CD4-positive, alpha-beta T cell (primary cell): ENCODE data around the gene ZNF627. TPM values are rescaled to one million over a fixed set of nuclear protein-coding genes. Genes with fewer than 3 reads are reported as not detected.

Experiments used
- ATAC-seq: fragments of 200-7000 bp; cut with Tn5 transposase; one replicate; pipeline ENCODE4 v1.10.0; 2022; ENCODE audit warnings: mild to moderate bottlenecking; ENCODE audit not compliant: poor library complexity
- CTCF ChIA-PET: fragments of 350-600 bp; sonication (Branson Sonifier 250); formaldehyde crosslinking; loops from one replicate; lab custom pipeline; 2021; ENCODE audit warnings: antibody characterized with exemption, inconsistent platforms; lab: Charles Lee
- POLR2A ChIA-PET: fragments of 350-600 bp; sonication (Branson Sonifier 250); formaldehyde crosslinking; loops from one replicate; lab custom pipeline; 2021; ENCODE audit warnings: antibody characterized with exemption, inconsistent platforms; lab: Charles Lee
- DNase-seq, 14 experiments: peaks; one replicate each; pipeline ENCODE4 v3.0.0-alpha.2; 2013 to 2020; ENCODE audit warnings: mixed read lengths in 2 of 14
- H3K27ac ChIP-seq, 2 donors: one replicate each; pipeline versions ENCODE4 v1.5.1 to v1.7.0; 2013; ENCODE audit warnings: low read length in 2 of 2, low read depth in 1 of 2, mild to moderate bottlenecking in 1 of 2
- H3K27me3 ChIP-seq, 2 experiments: 1 replicate in 1 of 2; 2 replicates in 1 of 2; pipeline versions ENCODE4 v1.6.1 to v1.7.0; 2013; ENCODE audit warnings: low read length in 2 of 2, control low read depth in 1 of 2, mild to moderate bottlenecking in 1 of 2, moderate library complexity in 1 of 2; ENCODE audit not compliant: insufficient read depth in 2 of 2, control insufficient read depth in 1 of 2
- H3K36me3 ChIP-seq: one replicate; pipeline ENCODE4 v1.6.1; 2013; ENCODE audit warnings: low read length, control low read depth; ENCODE audit not compliant: insufficient read depth
- H3K4me1 ChIP-seq: one replicate; pipeline ENCODE4 v1.6.1; 2013; ENCODE audit warnings: low read length, control low read depth; ENCODE audit not compliant: insufficient read depth
- H3K4me3 ChIP-seq: one replicate; pipeline ENCODE4 v1.5.1; 2013; ENCODE audit warnings: mild to moderate bottlenecking, low read length, moderate library complexity
- H3K9me3 ChIP-seq, 2 experiments: 1 replicate in 1 of 2; 2 replicates in 1 of 2; pipeline versions ENCODE4 v1.6.1 to v1.7.0; 2013; ENCODE audit warnings: low read length in 2 of 2, mild to moderate bottlenecking in 2 of 2, control low read depth in 1 of 2, moderate library complexity in 1 of 2; ENCODE audit not compliant: control insufficient read depth in 1 of 2, insufficient read depth in 1 of 2
- H3K27ac Mint-ChIP-seq: one replicate; pipeline ENCODE4 v1.8.0; 2020; ENCODE audit warnings: mixed read lengths
- H3K27me3 Mint-ChIP-seq: one replicate; pipeline ENCODE4 v1.8.0; 2021; ENCODE audit warnings: mixed read lengths
- H3K36me3 Mint-ChIP-seq: one replicate; pipeline ENCODE4 v1.8.0; 2021; ENCODE audit warnings: low read depth, mixed read lengths
- H3K4me1 Mint-ChIP-seq: one replicate; pipeline ENCODE4 v1.8.0; 2021; ENCODE audit warnings: low read depth, mixed read lengths
- H3K4me3 Mint-ChIP-seq: one replicate; pipeline ENCODE4 v1.8.0; 2020; ENCODE audit warnings: mild to moderate bottlenecking, mixed read lengths
- H3K9me3 Mint-ChIP-seq: one replicate; pipeline ENCODE4 v1.8.0; 2020; ENCODE audit warnings: mixed read lengths
- intact Hi-C, 2 experiments: fragments of 100-400 bp; cut with DNase I in 1 of 2; cut with micrococcal nuclease in 1 of 2; formaldehyde crosslinking; loops; one replicate each; pipeline versions ENCODE4 v1.15.1 to v1.9.0; 2023 to 2025; cut with DNase I, micrococcal nuclease
- total RNA-seq, 174 experiments: library from RNA in 2 of 174; stranded (reverse) in 2 of 174; gene quantifications; one replicate each; pipeline ENCODE4 v1.2.3 and lab custom pipeline; 2021 to 2026
- TF ChIP-seq, protein P1 (sequence below): fragments of 200-600 bp; IDR thresholded peaks from one replicate; pipeline ENCODE4 v1.8.0; 2022; ENCODE audit warnings: antibody characterized with exemption, mild to moderate bottlenecking

Gene ZNF627
- total RNA-seq, 2 experiments from 2014 or later = 11.7 to 12.7 TPM

GRCh38 chr19:11578258-11579142, 18.8 kb upstream of the ZNF627 start:
- ChIA-PET CTCF (interaction anchor here (0.9 kb wide), 1 partner anchor 17 kb away, joined by 3 read pairs; no protein-coding TSS in a partner anchor), POLR2A (interaction anchor here (1.0 to 1.4 kb wide), 4 partner anchors 10 to 50 kb away, joined by 3 to 4 read pairs (median 3); partner anchors contain the start of gene ECSIT)
- peak overlapping the region; percentile 87 for H3K4me3 Mint-ChIP-seq
- Histone ChIP-seq H3K4me3 (peak overlapping the region; percentile 74), H3K27me3 (no peaks in the 10 kb centered on the region), H3K9me3 (no peaks in the 10 kb centered on the region), H3K36me3 (peaks cover 13% of the 10 kb centered on the region), H3K27ac (peak overlapping the region; percentile 40 to 53), H3K4me1 (peaks cover 41% of the 10 kb centered on the region)
- H3K27ac Mint-ChIP-seq = peak overlapping the region; percentile 86
- H3K27me3 Mint-ChIP-seq = no peaks in the 10 kb centered on the region
- intact Hi-C loops = loop anchor here in 1 of 2 experiments (2.0 kb wide), 1 partner anchor 20 kb away; the partner anchor contains the start of gene ELOF1
- DNase-seq (peak in 13 of 14 experiments; percentile 11 to 61 (median 37)), ATAC-seq (peak; percentile 60)
- H3K4me1 Mint-ChIP-seq = peaks cover 23% of the 10 kb centered on the region
- TF ChIP-seq, protein P1, sequence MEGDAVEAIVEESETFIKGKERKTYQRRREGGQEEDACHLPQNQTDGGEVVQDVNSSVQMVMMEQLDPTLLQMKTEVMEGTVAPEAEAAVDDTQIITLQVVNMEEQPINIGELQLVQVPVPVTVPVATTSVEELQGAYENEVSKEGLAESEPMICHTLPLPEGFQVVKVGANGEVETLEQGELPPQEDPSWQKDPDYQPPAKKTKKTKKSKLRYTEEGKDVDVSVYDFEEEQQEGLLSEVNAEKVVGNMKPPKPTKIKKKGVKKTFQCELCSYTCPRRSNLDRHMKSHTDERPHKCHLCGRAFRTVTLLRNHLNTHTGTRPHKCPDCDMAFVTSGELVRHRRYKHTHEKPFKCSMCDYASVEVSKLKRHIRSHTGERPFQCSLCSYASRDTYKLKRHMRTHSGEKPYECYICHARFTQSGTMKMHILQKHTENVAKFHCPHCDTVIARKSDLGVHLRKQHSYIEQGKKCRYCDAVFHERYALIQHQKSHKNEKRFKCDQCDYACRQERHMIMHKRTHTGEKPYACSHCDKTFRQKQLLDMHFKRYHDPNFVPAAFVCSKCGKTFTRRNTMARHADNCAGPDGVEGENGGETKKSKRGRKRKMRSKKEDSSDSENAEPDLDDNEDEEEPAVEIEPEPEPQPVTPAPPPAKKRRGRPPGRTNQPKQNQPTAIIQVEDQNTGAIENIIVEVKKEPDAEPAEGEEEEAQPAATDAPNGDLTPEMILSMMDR = no peak
- H3K9me3 Mint-ChIP-seq = no peaks in the 10 kb centered on the region
- H3K36me3 Mint-ChIP-seq = peaks cover 11% of the 10 kb centered on the region

GRCh38 chr19:11580116-11580515, 17.2 kb upstream of the ZNF627 start:
- POLR2A ChIA-PET = interaction anchor here (1.1 kb wide), 1 partner anchor 51 kb away, joined by 3 read pairs; the partner anchor contains the start of gene ECSIT
- H3K36me3 ChIP-seq = peaks cover 13% of the 10 kb centered on the region
- H3K36me3 Mint-ChIP-seq = peaks cover 11% of the 10 kb centered on the region
- H3K27me3 ChIP-seq = no peaks in the 10 kb centered on the region
- H3K9me3 Mint-ChIP-seq = no peaks in the 10 kb centered on the region
- H3K4me1 ChIP-seq = peaks cover 41% of the 10 kb centered on the region
- no peak overlapping the region for H3K4me3 ChIP-seq
- H3K4me3 Mint-ChIP-seq = peak overlapping the region; percentile 38
- no peak for DNase-seq
- ATAC-seq = no peak
- H3K27me3 Mint-ChIP-seq = no peaks in the 10 kb centered on the region
- peaks cover 23% of the 10 kb centered on the region for H3K4me1 Mint-ChIP-seq
- CTCF ChIA-PET = interaction anchor here (1.0 to 1.9 kb wide), 2 partner anchors 19 to 21 kb away, joined by 4 to 8 read pairs; partner anchors contain the start of gene ELOF1
- no peak overlapping the region for H3K27ac Mint-ChIP-seq
- no peaks in the 10 kb centered on the region for H3K9me3 ChIP-seq
- intact Hi-C loops = loop anchor here in 1 of 2 experiments (10.0 kb wide), 2 partner anchors 145 to 445 kb away; partner anchors contain the start of genes ODAD3 and PRKCSH
- H3K27ac ChIP-seq = no peak overlapping the region
- TF ChIP-seq, protein P1 = no peak

DNA sequence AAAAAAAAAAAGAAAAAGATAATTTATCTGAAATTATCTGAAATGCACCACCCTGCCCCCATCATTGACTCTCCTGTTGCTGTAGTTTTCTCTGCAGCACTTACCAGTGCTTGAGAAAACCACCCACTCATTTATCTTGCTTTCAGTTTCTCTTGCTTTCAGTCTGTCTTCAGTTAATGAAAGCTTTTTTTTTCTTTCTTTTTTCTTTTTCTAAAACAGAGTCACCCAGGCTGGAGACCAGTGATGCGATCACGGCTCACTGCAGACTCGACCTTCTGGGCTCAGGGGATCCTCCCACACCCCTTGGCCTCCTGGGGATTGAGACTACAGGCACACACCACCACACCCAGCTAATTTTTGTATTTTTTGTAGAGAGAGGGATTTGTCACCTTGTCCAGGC, 15.5 kb upstream of the ZNF627 start:
- Mint-ChIP-seq H3K27ac (peak overlapping the region; percentile 82), H3K9me3 (no peaks in the 10 kb centered on the region), H3K36me3 (peaks cover 5% of the 10 kb centered on the region), H3K4me3 (peak overlapping the region; percentile 79), H3K4me1 (peaks cover 23% of the 10 kb centered on the region), H3K27me3 (no peaks in the 10 kb centered on the region)
- no peaks in the 10 kb centered on the region for H3K27me3 ChIP-seq
- POLR2A ChIA-PET = interaction anchor here (1.2 to 1.9 kb wide), 3 partner anchors 23 to 206 kb away, joined by 3 to 8 read pairs (median 4); partner anchors contain the start of genes ECSIT and ELOF1
- CTCF ChIA-PET = interaction anchor here (1.9 kb wide), 1 partner anchor 23 kb away, joined by 8 read pairs; the partner anchor contains the start of gene ELOF1
- H3K27ac ChIP-seq = peak overlapping the region; percentile 55 to 61
- H3K36me3 ChIP-seq = peaks cover 4% of the 10 kb centered on the region
- DNase-seq (peak in 9 of 14 experiments; percentile 10 to 73 (median 46)), ATAC-seq (peak; percentile 62)
- TF ChIP-seq, protein P1 = no peak
- intact Hi-C loops = loop anchor here in 1 of 2 experiments (10.0 kb wide), 2 partner anchors 147 to 447 kb away; partner anchors contain the start of genes ODAD3 and PRKCSH
- H3K4me1 ChIP-seq = peaks cover 41% of the 10 kb centered on the region
- H3K9me3 ChIP-seq = no peaks in the 10 kb centered on the region
- peak overlapping the region; percentile 26 for H3K4me3 ChIP-seq
